Kasumi-1 (cell line): Measurements from ENCODE around the gene NCOA6.
"Not testable (repeated sequence)": the region's sequence is repeated elsewhere in the genome, so short reads cannot be mapped to it uniquely, and the experiment has no call there.

Experiments
- DNase-seq, 2 experiments: peaks; one replicate each; lab custom pipeline; 2025; lab: John Stamatoyannopoulos, UW

The NCOA6 gene

GRCh38 chr20:34829191-34829590 lies 3.7 kb upstream of the NCOA6 start:
- DNase-seq, result peak in 1 of 2 experiments; percentile 5

- peak; percentile 11 to 62 for DNase-seq
Measured at GRCh38 chr20:34824806-34825529, 483 bp downstream of the NCOA6 start.

GRCh38 chr20:34824452-34824805 lies 1.0 kb downstream of the NCOA6 start:
- peak; percentile 61 to 68 for DNase-seq

GRCh38 chr20:34824026-34824425 lies 1.4 kb downstream of the NCOA6 start:
- no peak for DNase-seq

- no peak for DNase-seq
Measured at GRCh38 chr20:34820805-34821578, 4.5 kb downstream of the NCOA6 start.

GRCh38 chr20:34817801-34818200 lies 7.7 kb downstream of the NCOA6 start:
- no peak for DNase-seq

GRCh38 chr20:34817072-34817471 lies 8.4 kb downstream of the NCOA6 start:
- no peak for DNase-seq

- DNase-seq, result no peak
Measured at GRCh38 chr20:34815636-34816035, 9.8 kb downstream of the NCOA6 start.

GRCh38 chr20:34808583-34808982 lies 16.9 kb downstream of the NCOA6 start:
- no peak for DNase-seq

GRCh38 chr20:34807944-34808465 lies 17.4 kb downstream of the NCOA6 start:
- DNase-seq, result not testable (repeated sequence)

GRCh38 chr20:34806255-34806654 lies 19.2 kb downstream of the NCOA6 start:
- DNase-seq, result no peak

- DNase-seq, result no peak
Measured at GRCh38 chr20:34798871-34799270, 26.6 kb downstream of the NCOA6 start.

GRCh38 chr20:34798328-34798727 lies 27.1 kb downstream of the NCOA6 start:
- no peak for DNase-seq

- DNase-seq, result no peak
Measured at GRCh38 chr20:34797012-34797995, 28.1 kb downstream of the NCOA6 start.

- DNase-seq, result no peak
Measured at GRCh38 chr20:34794006-34794585, 31.4 kb downstream of the NCOA6 start.

- DNase-seq, result no peak
Measured at GRCh38 chr20:34792687-34793363, 32.6 kb downstream of the NCOA6 start.

GRCh38 chr20:34791289-34792020 lies 34.0 kb downstream of the NCOA6 start:
- DNase-seq, result peak in 1 of 2 experiments; percentile 5

GRCh38 chr20:34781220-34781619 lies 44.2 kb downstream of the NCOA6 start:
- no peak for DNase-seq

- not testable (repeated sequence) for DNase-seq
Measured at GRCh38 chr20:34780291-34780690, 45.2 kb downstream of the NCOA6 start.

- DNase-seq, result no peak
Measured at GRCh38 chr20:34776177-34776576, 49.3 kb downstream of the NCOA6 start.
